Astrocyte (in vitro differentiated cells and primary cell): Measurements from ENCODE around the gene RTP1. TPM values are rescaled to one million over a fixed set of nuclear protein-coding genes. Genes with fewer than 3 reads are reported as not detected.

Experiments
- DNase-seq: peaks from one replicate; pipeline ENCODE4 v3.0.0-alpha.2; 2010; ENCODE audit warnings: low read depth
- FAIRE-seq: peaks from 2 replicates; lab custom pipeline; 2011; peaks lifted over from hg19 to GRCh38; lab: Jason Lieb, UNC
- H2AFZ ChIP-seq: 2 replicates; pipeline ENCODE4 v1.6.0; 2012; ENCODE audit warnings: low read depth, low read length, inconsistent platforms
- H3K27ac ChIP-seq: 2 replicates; pipeline ENCODE4 v1.5.1; 2011; ENCODE audit warnings: low read depth, low read length, inconsistent platforms
- H3K27me3 ChIP-seq: 2 replicates; pipeline ENCODE4 v1.6.0; 2011; ENCODE audit warnings: low read length, inconsistent platforms; ENCODE audit not compliant: insufficient read depth
- H3K36me3 ChIP-seq: 2 replicates; pipeline ENCODE4 v1.5.1; 2011; ENCODE audit warnings: low read length, inconsistent platforms; ENCODE audit not compliant: insufficient read depth
- H3K4me1 ChIP-seq: 2 replicates; pipeline ENCODE4 v1.5.1; 2011; ENCODE audit warnings: low read length, inconsistent platforms; ENCODE audit not compliant: insufficient read depth
- H3K4me2 ChIP-seq: 2 replicates; pipeline ENCODE4 v1.6.0; 2012; ENCODE audit warnings: low read length, inconsistent platforms
- H3K4me3 ChIP-seq: 2 replicates; pipeline ENCODE4 v1.5.1; 2011; ENCODE audit warnings: low read depth, mild to moderate bottlenecking, low read length, inconsistent platforms; ENCODE audit not compliant: insufficient read depth
- H3K79me2 ChIP-seq: 2 replicates; pipeline ENCODE4 v1.6.0; 2012; ENCODE audit warnings: mild to moderate bottlenecking, low read length, inconsistent platforms; ENCODE audit not compliant: insufficient read depth
- H3K9ac ChIP-seq: 2 replicates; pipeline ENCODE4 v1.6.0; 2012; ENCODE audit warnings: mild to moderate bottlenecking, low read length, inconsistent platforms
- H3K9me3 ChIP-seq: 2 replicates; pipeline ENCODE4 v1.5.1; 2012; ENCODE audit warnings: low read depth, mild to moderate bottlenecking, low read length, inconsistent platforms; ENCODE audit not compliant: insufficient read depth
- H4K20me1 ChIP-seq: 2 replicates; pipeline ENCODE4 v1.6.0; 2012; ENCODE audit warnings: low read length, inconsistent platforms; ENCODE audit not compliant: insufficient read depth
- H3K27ac Mint-ChIP-seq: one replicate; pipeline ENCODE4 v1.8.0; 2021; ENCODE audit warnings: mild to moderate bottlenecking, mixed read lengths; ENCODE audit not compliant: unreplicated experiment
- H3K27me3 Mint-ChIP-seq: one replicate; pipeline ENCODE4 v1.8.0; 2021; ENCODE audit warnings: low read depth, mixed read lengths; ENCODE audit not compliant: unreplicated experiment
- H3K36me3 Mint-ChIP-seq: one replicate; pipeline ENCODE4 v1.8.0; 2021; ENCODE audit warnings: low read depth, mixed read lengths; ENCODE audit not compliant: unreplicated experiment
- H3K4me1 Mint-ChIP-seq: one replicate; pipeline ENCODE4 v1.8.0; 2021; ENCODE audit warnings: low read depth, mixed read lengths; ENCODE audit not compliant: unreplicated experiment
- H3K4me3 Mint-ChIP-seq: one replicate; pipeline ENCODE4 v1.8.0; 2021; ENCODE audit warnings: mild to moderate bottlenecking, moderate library complexity, mixed read lengths; ENCODE audit not compliant: unreplicated experiment
- H3K9me3 Mint-ChIP-seq: one replicate; pipeline ENCODE4 v1.8.0; 2021; ENCODE audit warnings: mild to moderate bottlenecking, mixed read lengths; ENCODE audit not compliant: unreplicated experiment
- EZH2 ChIP-seq: IDR thresholded peaks from 2 replicates; pipeline ENCODE4 v1.6.1; 2012; ENCODE audit warnings: mild to moderate bottlenecking, low read length, inconsistent platforms; ENCODE audit not compliant: insufficient read depth
- total RNA-seq: library from RNA; stranded (reverse); gene quantifications from 2 replicates; pipeline ENCODE4 v1.2.1, GENCODE V29; 2021
- TF ChIP-seq, protein P1 (sequence below): IDR thresholded peaks from 2 replicates; pipeline ENCODE4 v1.5.1; 2011; ENCODE audit warnings: low read depth, mild to moderate bottlenecking, inconsistent platforms, low read length, moderate library complexity; ENCODE audit not compliant: insufficient read depth

The RTP1 gene
- total RNA-seq, 1 donor from 2014 or later = not detected

GRCh38 chr3:187186801-187187421, 10.4 kb upstream of the RTP1 start:
- Histone ChIP-seq H3K79me2 (no peaks in the 10 kb centered on the region), H3K27me3 (no peaks in the 10 kb centered on the region), H3K36me3 (no peaks in the 10 kb centered on the region), H3K4me2 (peak overlapping the region; percentile 60), H3K9ac (no peak overlapping the region), H3K27ac (peak overlapping the region; percentile 57), H3K4me1 (peaks cover 12% of the 10 kb centered on the region), H4K20me1 (no peaks in the 10 kb centered on the region), H3K9me3 (no peaks in the 10 kb centered on the region), H2AFZ (no peak overlapping the region), H3K4me3 (no peak overlapping the region)
- Mint-ChIP-seq H3K27ac (peak overlapping the region; percentile 90), H3K9me3 (peaks cover 2% of the 10 kb centered on the region), H3K4me3 (no peak overlapping the region), H3K36me3 (no peaks in the 10 kb centered on the region), H3K27me3 (no peaks in the 10 kb centered on the region), H3K4me1 (peaks cover 43% of the 10 kb centered on the region)
- no peak for TF ChIP-seq EZH2
- TF ChIP-seq, protein P1, sequence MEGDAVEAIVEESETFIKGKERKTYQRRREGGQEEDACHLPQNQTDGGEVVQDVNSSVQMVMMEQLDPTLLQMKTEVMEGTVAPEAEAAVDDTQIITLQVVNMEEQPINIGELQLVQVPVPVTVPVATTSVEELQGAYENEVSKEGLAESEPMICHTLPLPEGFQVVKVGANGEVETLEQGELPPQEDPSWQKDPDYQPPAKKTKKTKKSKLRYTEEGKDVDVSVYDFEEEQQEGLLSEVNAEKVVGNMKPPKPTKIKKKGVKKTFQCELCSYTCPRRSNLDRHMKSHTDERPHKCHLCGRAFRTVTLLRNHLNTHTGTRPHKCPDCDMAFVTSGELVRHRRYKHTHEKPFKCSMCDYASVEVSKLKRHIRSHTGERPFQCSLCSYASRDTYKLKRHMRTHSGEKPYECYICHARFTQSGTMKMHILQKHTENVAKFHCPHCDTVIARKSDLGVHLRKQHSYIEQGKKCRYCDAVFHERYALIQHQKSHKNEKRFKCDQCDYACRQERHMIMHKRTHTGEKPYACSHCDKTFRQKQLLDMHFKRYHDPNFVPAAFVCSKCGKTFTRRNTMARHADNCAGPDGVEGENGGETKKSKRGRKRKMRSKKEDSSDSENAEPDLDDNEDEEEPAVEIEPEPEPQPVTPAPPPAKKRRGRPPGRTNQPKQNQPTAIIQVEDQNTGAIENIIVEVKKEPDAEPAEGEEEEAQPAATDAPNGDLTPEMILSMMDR = no peak
- DNase-seq = peak; percentile 98
- FAIRE-seq = peak; percentile 45

DNA sequence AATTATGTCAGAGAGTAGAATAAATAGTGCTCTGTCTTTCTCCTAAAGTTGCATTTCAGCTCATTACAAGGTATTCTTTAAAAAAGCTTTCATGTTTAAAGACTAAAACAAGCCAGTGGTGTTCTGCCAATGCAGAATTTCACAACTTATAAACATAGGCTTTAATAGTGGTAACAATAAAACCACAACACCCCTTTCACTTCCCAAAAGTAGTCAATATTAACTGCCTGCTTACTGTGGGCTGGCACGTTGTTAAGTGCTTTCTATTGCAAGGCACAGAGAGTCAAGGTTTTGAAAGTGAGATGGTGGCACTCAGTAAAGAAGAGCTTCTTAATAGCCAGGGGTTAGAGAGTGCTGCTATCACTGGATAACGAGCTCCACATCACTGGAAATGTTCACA, 8.4 kb upstream of the RTP1 start:
- Histone ChIP-seq H3K4me1 (peaks cover 12% of the 10 kb centered on the region), H3K27me3 (no peaks in the 10 kb centered on the region), H2AFZ (no peak overlapping the region), H3K79me2 (no peaks in the 10 kb centered on the region), H3K4me2 (no peak overlapping the region), H4K20me1 (no peaks in the 10 kb centered on the region), H3K9ac (no peak overlapping the region), H3K9me3 (no peaks in the 10 kb centered on the region), H3K27ac (no peak overlapping the region), H3K4me3 (no peak overlapping the region), H3K36me3 (no peaks in the 10 kb centered on the region)
- Mint-ChIP-seq H3K36me3 (peaks cover 2% of the 10 kb centered on the region), H3K27me3 (no peaks in the 10 kb centered on the region), H3K27ac (no peak overlapping the region), H3K4me3 (no peak overlapping the region), H3K4me1 (peaks cover 33% of the 10 kb centered on the region), H3K9me3 (peaks cover 2% of the 10 kb centered on the region)
- no peak for FAIRE-seq
- TF ChIP-seq EZH2 = no peak
- TF ChIP-seq, protein P1 = no peak
- peak; percentile 43 for DNase-seq

- Histone ChIP-seq H3K4me2 (no peak overlapping the region), H3K9me3 (no peaks in the 10 kb centered on the region), H3K79me2 (no peaks in the 10 kb centered on the region), H3K27me3 (peaks cover 2% of the 10 kb centered on the region), H3K9ac (no peak overlapping the region), H4K20me1 (no peaks in the 10 kb centered on the region), H3K4me3 (no peak overlapping the region), H3K27ac (no peak overlapping the region), H2AFZ (no peak overlapping the region), H3K4me1 (peaks cover 11% of the 10 kb centered on the region), H3K36me3 (no peaks in the 10 kb centered on the region)
- DNase-seq = no peak
- no peak overlapping the region for H3K4me3 Mint-ChIP-seq
- H3K9me3 Mint-ChIP-seq = peaks cover 2% of the 10 kb centered on the region
- no peak for TF ChIP-seq EZH2
- TF ChIP-seq, protein P1 = no peak
- FAIRE-seq = no peak
- peaks cover 27% of the 10 kb centered on the region for H3K4me1 Mint-ChIP-seq
- H3K27me3 Mint-ChIP-seq = no peaks in the 10 kb centered on the region
- peaks cover 2% of the 10 kb centered on the region for H3K36me3 Mint-ChIP-seq
- H3K27ac Mint-ChIP-seq = no peak overlapping the region
Measured at GRCh38 chr3:187191271-187191670, 6.0 kb upstream of the RTP1 start.
